DMS53 treated with DMSO at 0.1 percent for 48 hours (cell line): ENCODE data around the gene RAB20.

Experiments
- DNase-seq: peaks from one replicate; lab custom pipeline; 2025; ENCODE audit not compliant: unreplicated experiment; lab: John Stamatoyannopoulos, UW

RAB20 gene

GRCh38 chr13:110531100-110531499 is 30.4 kb downstream of the RAB20 start:
- no peak for DNase-seq

GRCh38 chr13:110529522-110530311 is 31.8 kb downstream of the RAB20 start:
- no peak for DNase-seq

- no peak for DNase-seq
These were observed 32.6 kb downstream of the RAB20 start for GRCh38 chr13:110528911-110529310.

- no peak for DNase-seq
These were observed 33.2 kb downstream of the RAB20 start for GRCh38 chr13:110528371-110528770.

GRCh38 chr13:110525328-110526319 is 35.9 kb downstream of the RAB20 start:
- peak; percentile 71 for DNase-seq

- DNase-seq, result peak; percentile 13
These were observed 36.8 kb downstream of the RAB20 start for GRCh38 chr13:110524541-110525257.

GRCh38 chr13:110523838-110524540 is 37.5 kb downstream of the RAB20 start:
- no peak for DNase-seq

GRCh38 chr13:110523180-110523579 is 38.3 kb downstream of the RAB20 start:
- DNase-seq, result no peak

- DNase-seq, result no peak
These were observed 38.8 kb downstream of the RAB20 start for GRCh38 chr13:110522721-110523120.

- DNase-seq, result no peak
These were observed 39.6 kb downstream of the RAB20 start for GRCh38 chr13:110521946-110522345.

GRCh38 chr13:110521296-110521680 is 40.2 kb downstream of the RAB20 start:
- DNase-seq, result no peak

- DNase-seq, result no peak
These were observed 40.9 kb downstream of the RAB20 start for GRCh38 chr13:110520431-110521295.

GRCh38 chr13:110519506-110519905 is 42.0 kb downstream of the RAB20 start:
- DNase-seq, result no peak

- no peak for DNase-seq
These were observed 42.5 kb downstream of the RAB20 start for GRCh38 chr13:110519046-110519445.

GRCh38 chr13:110518571-110518970 is 43.0 kb downstream of the RAB20 start:
- DNase-seq, result no peak

GRCh38 chr13:110518226-110518525 is 43.3 kb downstream of the RAB20 start:
- DNase-seq, result no peak

GRCh38 chr13:110517505-110518225 is 43.9 kb downstream of the RAB20 start:
- DNase-seq, result no peak

- no peak for DNase-seq
These were observed 45.0 kb downstream of the RAB20 start for GRCh38 chr13:110516500-110516899.

GRCh38 chr13:110512198-110512740 is 49.3 kb downstream of the RAB20 start:
- DNase-seq, result no peak
